Tibial nerve (tissue), 4 donors: Measurements from ENCODE around the gene MARVELD3. TPM values are rescaled to one million over a fixed set of nuclear protein-coding genes. Genes with fewer than 3 reads are reported as not detected.
"Not testable (repeated sequence)": the region's sequence is repeated elsewhere in the genome, so short reads cannot be mapped to it uniquely, and the experiment has no call there.

Source experiments
- DNase-seq, 2 donors: peaks; one replicate each; pipeline ENCODE4 v3.0.0-alpha.2; 2019; ENCODE audit warnings: low spot score in 2 of 2
- H3K27ac ChIP-seq, 4 donors: fragments of 200-600 bp; sonication (generic) in 3 of 4; one replicate each; pipeline ENCODE4 v1.5.1; 2017 to 2019; ENCODE audit warnings: mild to moderate bottlenecking in 1 of 4
- H3K27me3 ChIP-seq, 2 donors: fragments of 200-600 bp; sonication (generic) in 1 of 2; one replicate each; pipeline versions ENCODE4 v1.5.1 to v1.6.0; 2017 to 2019
- H3K36me3 ChIP-seq, 3 donors: fragments of 200-600 bp; sonication (generic); one replicate each; pipeline ENCODE4 v1.5.1; 2018 to 2019
- H3K4me1 ChIP-seq, 4 donors: fragments of 200-600 bp; sonication (generic) in 3 of 4; one replicate each; pipeline ENCODE4 v1.5.1; 2017 to 2019
- H3K4me3 ChIP-seq, 4 donors: fragments of 200-600 bp; sonication (generic) in 3 of 4; one replicate each; pipeline ENCODE4 v1.5.1; 2017 to 2019; ENCODE audit warnings: mild to moderate bottlenecking in 1 of 4, moderate library complexity in 1 of 4
- H3K9me3 ChIP-seq, 4 donors: fragments of 200-600 bp; sonication (generic) in 3 of 4; one replicate each; pipeline ENCODE4 v1.5.1; 2017 to 2019
- EP300 ChIP-seq, 2 donors: sonication (generic); formaldehyde crosslinking; IDR thresholded peaks; one replicate each; pipeline ENCODE4 v1.6.1; 2017; ENCODE audit warnings: antibody characterized with exemption in 2 of 2, mild to moderate bottlenecking in 1 of 2
- POLR2A ChIP-seq, 2 donors: fragments of 450-650 bp; IDR thresholded peaks; one replicate each; pipeline ENCODE4 v1.6.1; 2017; ENCODE audit warnings: antibody characterized with exemption in 2 of 2, mild to moderate bottlenecking in 2 of 2, moderate library complexity in 2 of 2
- WGBS, 2 donors: methylation state at CpG; one replicate each; pipeline ENCODE4 v1.1.5; 2018; 5-methylcytosine and 5-hydroxymethylcytosine counted together
- total RNA-seq, 4 donors: library from RNA; depleted of rRNA; stranded (reverse); fragments of >200 nt; gene quantifications; one replicate each; pipeline ENCODE4 v1.1.0, GENCODE V29; 2016
- TF ChIP-seq, protein P1 (sequence below), 5 experiments: fragments of 200-600 bp in 3 of 5; fragments of 450-650 bp in 2 of 5; sonication (generic) in 3 of 5; IDR thresholded peaks; one replicate each; pipeline ENCODE4 v1.5.1; 2016 to 2019; ENCODE audit warnings: antibody characterized with exemption in 5 of 5, mild to moderate bottlenecking in 3 of 5, moderate library complexity in 2 of 5

Gene MARVELD3
- total RNA-seq, 4 donors from 2014 or later = 0.60 TPM; not detected in 3

DNA sequence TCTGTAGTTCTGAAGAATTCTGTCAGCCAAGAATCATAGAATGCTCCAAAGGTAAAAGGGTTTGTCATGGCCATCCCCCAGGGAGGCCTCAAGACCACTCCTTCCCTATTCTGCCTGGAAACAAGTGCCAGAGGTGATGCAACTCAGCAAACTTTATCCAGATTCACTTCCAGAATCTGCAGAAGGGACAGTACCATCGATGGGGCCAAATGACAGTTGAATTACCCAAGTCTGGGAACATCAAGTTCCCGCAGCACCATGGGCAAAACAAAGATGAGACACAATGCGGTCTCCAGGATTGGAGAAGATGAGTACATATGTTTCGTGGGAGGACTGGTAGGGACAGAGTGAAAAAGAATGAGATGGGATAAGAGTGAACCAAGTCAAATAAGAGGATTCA lies 35.4 kb upstream of the MARVELD3 start:
- no peak overlapping the region for H3K4me3 ChIP-seq
- no peaks in the 10 kb centered on the region for H3K9me3 ChIP-seq
- no peaks in the 10 kb centered on the region for H3K36me3 ChIP-seq
- no peak for DNase-seq
- no peak overlapping the region for H3K27ac ChIP-seq
- no peaks in the 10 kb centered on the region for H3K27me3 ChIP-seq
- TF ChIP-seq, protein P1, sequence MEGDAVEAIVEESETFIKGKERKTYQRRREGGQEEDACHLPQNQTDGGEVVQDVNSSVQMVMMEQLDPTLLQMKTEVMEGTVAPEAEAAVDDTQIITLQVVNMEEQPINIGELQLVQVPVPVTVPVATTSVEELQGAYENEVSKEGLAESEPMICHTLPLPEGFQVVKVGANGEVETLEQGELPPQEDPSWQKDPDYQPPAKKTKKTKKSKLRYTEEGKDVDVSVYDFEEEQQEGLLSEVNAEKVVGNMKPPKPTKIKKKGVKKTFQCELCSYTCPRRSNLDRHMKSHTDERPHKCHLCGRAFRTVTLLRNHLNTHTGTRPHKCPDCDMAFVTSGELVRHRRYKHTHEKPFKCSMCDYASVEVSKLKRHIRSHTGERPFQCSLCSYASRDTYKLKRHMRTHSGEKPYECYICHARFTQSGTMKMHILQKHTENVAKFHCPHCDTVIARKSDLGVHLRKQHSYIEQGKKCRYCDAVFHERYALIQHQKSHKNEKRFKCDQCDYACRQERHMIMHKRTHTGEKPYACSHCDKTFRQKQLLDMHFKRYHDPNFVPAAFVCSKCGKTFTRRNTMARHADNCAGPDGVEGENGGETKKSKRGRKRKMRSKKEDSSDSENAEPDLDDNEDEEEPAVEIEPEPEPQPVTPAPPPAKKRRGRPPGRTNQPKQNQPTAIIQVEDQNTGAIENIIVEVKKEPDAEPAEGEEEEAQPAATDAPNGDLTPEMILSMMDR (IDR thresholded peaks at IDR 0.05) = no peak
- TF ChIP-seq POLR2A (IDR thresholded peaks at IDR 0.05) (no peak), EP300 (IDR thresholded peaks at IDR 0.05) (no peak)
- whole genome bisulfite sequencing, 2 donors = 80 to 86% methylated on average over 4 of the region's 4 CpGs
- H3K4me1 ChIP-seq = no peaks in the 10 kb centered on the region

GRCh38 chr16:71591917-71592316 lies 34.1 kb upstream of the MARVELD3 start:
- WGBS, 2 donors = 77% methylated on average over 3 of the region's 3 CpGs
- DNase-seq = no peak
- Histone ChIP-seq H3K36me3 (no peaks in the 10 kb centered on the region), H3K4me3 (no peak overlapping the region), H3K4me1 (no peaks in the 10 kb centered on the region), H3K27me3 (no peaks in the 10 kb centered on the region), H3K27ac (no peak overlapping the region), H3K9me3 (no peaks in the 10 kb centered on the region)
- TF ChIP-seq, protein P1 (IDR thresholded peaks at IDR 0.05) = no peak
- TF ChIP-seq POLR2A (IDR thresholded peaks at IDR 0.05) (no peak), EP300 (IDR thresholded peaks at IDR 0.05) (no peak)

DNA sequence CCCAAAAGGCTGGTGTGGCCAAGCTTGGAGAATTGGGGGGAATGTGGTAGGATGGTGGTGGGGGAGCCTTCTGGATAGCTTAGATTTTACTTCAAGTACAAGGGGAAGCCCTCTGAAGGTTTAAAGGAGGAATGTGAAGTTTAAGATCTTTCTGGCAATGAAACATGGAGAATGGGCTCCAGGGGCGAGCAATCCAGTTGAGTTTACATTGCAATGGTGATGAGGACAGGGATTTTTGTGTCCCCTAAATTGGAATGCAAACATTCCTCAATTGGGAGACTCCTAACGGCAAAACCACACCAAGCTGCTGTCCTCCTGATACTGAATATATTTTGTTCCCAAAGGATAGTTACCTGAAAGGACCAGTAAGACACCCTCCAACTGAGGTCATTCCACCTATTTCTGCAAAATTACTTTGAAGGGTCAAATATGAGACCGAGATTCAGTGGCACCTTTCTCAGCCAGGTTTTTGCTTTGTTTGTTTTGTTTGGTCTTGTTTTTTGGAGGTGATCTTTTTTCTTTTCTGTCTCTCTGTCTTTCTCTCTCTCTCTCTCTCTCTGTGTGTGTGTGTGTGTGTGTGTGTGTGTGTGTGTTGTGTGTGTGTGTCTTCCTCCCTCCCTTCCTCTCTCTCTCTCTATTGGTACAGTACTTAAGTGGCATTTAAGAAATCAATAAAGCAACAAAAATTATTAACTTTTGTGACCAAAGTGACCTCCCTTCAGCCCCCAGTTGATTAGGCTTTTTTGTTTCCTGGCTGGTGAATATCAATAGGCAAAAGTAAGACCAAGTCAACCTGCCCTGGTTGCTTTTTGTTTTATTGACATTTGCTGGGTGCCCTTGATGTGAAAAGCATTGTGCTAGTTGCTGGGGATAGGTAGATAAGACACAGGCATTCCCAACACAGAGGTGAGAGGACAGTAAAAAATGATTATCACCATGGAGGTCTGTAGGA lies 32.7 kb upstream of the MARVELD3 start:
- Histone ChIP-seq H3K36me3 (no peaks in the 10 kb centered on the region), H3K27me3 (no peaks in the 10 kb centered on the region), H3K4me1 (no peaks in the 10 kb centered on the region), H3K9me3 (no peaks in the 10 kb centered on the region), H3K27ac (no peak overlapping the region), H3K4me3 (no peak overlapping the region)
- 81 to 82% methylated on average over 3 of the region's 3 CpGs for WGBS, 2 donors
- no peak for TF ChIP-seq POLR2A (IDR thresholded peaks at IDR 0.05)
- no peak for DNase-seq

- H3K36me3 ChIP-seq = no peaks in the 10 kb centered on the region
- TF ChIP-seq EP300 (IDR thresholded peaks at IDR 0.05) (no peak), POLR2A (IDR thresholded peaks at IDR 0.05) (no peak)
- TF ChIP-seq, protein P1 (IDR thresholded peaks at IDR 0.05) = no peak
- no peaks in the 10 kb centered on the region for H3K4me1 ChIP-seq
- H3K9me3 ChIP-seq = no peaks in the 10 kb centered on the region
- H3K27me3 ChIP-seq = no peaks in the 10 kb centered on the region
- H3K4me3 ChIP-seq = no peak overlapping the region
- no peak overlapping the region for H3K27ac ChIP-seq
- no peak for DNase-seq
- 79% methylated on average over 5 of the region's 5 CpGs for WGBS, 2 donors
These were observed 31.9 kb upstream of the MARVELD3 start for GRCh38 chr16:71594000-71594646.

GRCh38 chr16:71595340-71595826 lies 30.6 kb upstream of the MARVELD3 start:
- 88% methylated on average over 7 of the region's 7 CpGs for WGBS, 2 donors
- not testable (repeated sequence) for H3K4me1 ChIP-seq, H3K27me3 ChIP-seq, H3K27ac ChIP-seq, H3K36me3 ChIP-seq, H3K9me3 ChIP-seq, H3K4me3 ChIP-seq, DNase-seq

GRCh38 chr16:71598426-71598825 lies 27.6 kb upstream of the MARVELD3 start:
- not testable (repeated sequence) for H3K4me3 ChIP-seq, H3K9me3 ChIP-seq, H3K27ac ChIP-seq, DNase-seq, H3K36me3 ChIP-seq, H3K4me1 ChIP-seq, H3K27me3 ChIP-seq
- WGBS, 2 donors = 60 to 62% methylated on average over 2 of the region's 2 CpGs
